IMR-90 (cell line): ENCODE results near the gene KCNJ1.

Source experiments
- CTCF ChIP-seq: conservative IDR thresholded peaks from 2 replicates; pipeline ENCODE4 v1.5.1; 2012; ENCODE audit warnings: mild to moderate bottlenecking, low read depth, low read length, improper control_type of control experiment
- POLR2A ChIP-seq: IDR thresholded peaks from 2 replicates; pipeline ENCODE4 v1.6.1; 2012; ENCODE audit warnings: mild to moderate bottlenecking, low read depth, low read length
- RAD21 ChIP-seq: IDR thresholded peaks from 2 replicates; pipeline ENCODE4 v1.6.1; 2012; ENCODE audit warnings: low read length, improper control_type of control experiment
- USF2 ChIP-seq: fragments of 150-350 bp; IDR thresholded peaks from 2 replicates; pipeline ENCODE4 v1.6.1; 2017; ENCODE audit warnings: mild to moderate bottlenecking, antibody characterized with exemption, low read length, low read depth
- TF ChIP-seq, protein P1 (sequence below): fragments of 150-350 bp; IDR thresholded peaks from 2 replicates; pipeline ENCODE4 v1.6.1; 2016; ENCODE audit warnings: low read depth, mild to moderate bottlenecking, low read length, moderate library complexity, borderline replicate concordance

- TF ChIP-seq CTCF (no peak), POLR2A (no peak), USF2 (no peak), RAD21 (no peak)
- TF ChIP-seq, protein P1, sequence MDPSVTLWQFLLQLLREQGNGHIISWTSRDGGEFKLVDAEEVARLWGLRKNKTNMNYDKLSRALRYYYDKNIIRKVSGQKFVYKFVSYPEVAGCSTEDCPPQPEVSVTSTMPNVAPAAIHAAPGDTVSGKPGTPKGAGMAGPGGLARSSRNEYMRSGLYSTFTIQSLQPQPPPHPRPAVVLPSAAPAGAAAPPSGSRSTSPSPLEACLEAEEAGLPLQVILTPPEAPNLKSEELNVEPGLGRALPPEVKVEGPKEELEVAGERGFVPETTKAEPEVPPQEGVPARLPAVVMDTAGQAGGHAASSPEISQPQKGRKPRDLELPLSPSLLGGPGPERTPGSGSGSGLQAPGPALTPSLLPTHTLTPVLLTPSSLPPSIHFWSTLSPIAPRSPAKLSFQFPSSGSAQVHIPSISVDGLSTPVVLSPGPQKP, result no peak
These were observed 76.9 kb downstream of the KCNJ1 start for GRCh38 chr11:128790196-128790595.
